ENCODE results near the gene EPAS1. TPM values are rescaled to one million over a fixed set of nuclear protein-coding genes. Genes with fewer than 3 reads are reported as not detected.

Gene EPAS1
- total RNA-seq, 1 donor from 2014 or later: 205 TPM

DNA sequence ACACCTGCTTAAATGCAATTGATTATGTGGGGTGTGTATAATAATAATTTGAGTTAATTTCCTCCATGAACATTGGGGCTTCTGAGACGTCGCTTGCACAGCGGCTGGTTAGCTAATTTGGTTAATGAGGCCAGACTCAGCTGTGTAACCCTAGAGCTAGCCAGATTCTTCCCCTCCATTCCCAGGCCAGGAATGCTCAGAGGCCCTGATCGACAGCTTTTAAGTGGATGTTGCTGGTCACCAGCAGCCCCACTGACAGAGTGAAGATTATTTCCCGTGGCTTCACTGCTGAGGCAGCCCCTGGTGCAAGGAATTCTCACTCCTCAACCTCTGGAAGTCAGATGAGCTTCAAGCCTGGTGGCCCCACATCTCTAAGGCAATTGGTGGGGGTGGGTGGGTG is 12.4 kb upstream of the EPAS1 start:
- intact Hi-C loops (cut with micrococcal nuclease): no loop called here
- DNase-seq: no peak

DNA sequence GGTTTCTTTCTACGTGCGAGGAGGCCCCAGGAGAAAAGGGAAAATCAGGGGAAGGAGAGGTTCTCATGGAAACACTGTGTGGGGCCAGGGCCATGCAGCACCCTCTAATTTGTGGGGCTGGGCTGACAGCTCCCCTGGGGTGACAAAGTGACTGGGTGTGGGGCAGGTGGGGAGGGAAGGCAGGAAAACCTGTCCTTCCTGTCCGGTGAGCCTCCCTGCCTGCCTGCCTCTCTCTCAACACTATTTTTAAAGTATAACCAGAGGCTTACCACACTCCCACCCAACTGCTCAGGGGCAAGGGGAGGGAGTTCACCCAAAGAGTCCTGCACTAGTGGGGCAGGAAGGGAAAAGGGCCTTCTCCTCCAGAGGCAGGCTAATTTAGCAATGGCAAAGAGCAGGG is 10.5 kb upstream of the EPAS1 start:
- Histone ChIP-seq H3K36me3 (no peaks in the 10 kb centered on the region), H3K4me3 (no peak overlapping the region), H3K27me3 (ENCODE audit: low read depth) (no peaks in the 10 kb centered on the region), H3K9me3 (replicated peaks) (no peaks in the 10 kb centered on the region), H3K27ac (replicated peaks) (no peak overlapping the region), H3K4me1 (peaks cover 5% of the 10 kb centered on the region)
- TF ChIP-seq, protein P1, sequence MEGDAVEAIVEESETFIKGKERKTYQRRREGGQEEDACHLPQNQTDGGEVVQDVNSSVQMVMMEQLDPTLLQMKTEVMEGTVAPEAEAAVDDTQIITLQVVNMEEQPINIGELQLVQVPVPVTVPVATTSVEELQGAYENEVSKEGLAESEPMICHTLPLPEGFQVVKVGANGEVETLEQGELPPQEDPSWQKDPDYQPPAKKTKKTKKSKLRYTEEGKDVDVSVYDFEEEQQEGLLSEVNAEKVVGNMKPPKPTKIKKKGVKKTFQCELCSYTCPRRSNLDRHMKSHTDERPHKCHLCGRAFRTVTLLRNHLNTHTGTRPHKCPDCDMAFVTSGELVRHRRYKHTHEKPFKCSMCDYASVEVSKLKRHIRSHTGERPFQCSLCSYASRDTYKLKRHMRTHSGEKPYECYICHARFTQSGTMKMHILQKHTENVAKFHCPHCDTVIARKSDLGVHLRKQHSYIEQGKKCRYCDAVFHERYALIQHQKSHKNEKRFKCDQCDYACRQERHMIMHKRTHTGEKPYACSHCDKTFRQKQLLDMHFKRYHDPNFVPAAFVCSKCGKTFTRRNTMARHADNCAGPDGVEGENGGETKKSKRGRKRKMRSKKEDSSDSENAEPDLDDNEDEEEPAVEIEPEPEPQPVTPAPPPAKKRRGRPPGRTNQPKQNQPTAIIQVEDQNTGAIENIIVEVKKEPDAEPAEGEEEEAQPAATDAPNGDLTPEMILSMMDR (IDR thresholded peaks at IDR 0.05; ENCODE audit: borderline replicate concordance): no peak
- intact Hi-C loops (cut with micrococcal nuclease): no loop called here
- no peak for DNase-seq

More for the DNA sequence above, 12.4 kb upstream of the EPAS1 start:
- H3K27ac ChIP-seq (replicated peaks): no peak overlapping the region
- H3K36me3 ChIP-seq: no peaks in the 10 kb centered on the region
- no peak overlapping the region for H3K4me3 ChIP-seq
- H3K9me3 ChIP-seq (replicated peaks): no peaks in the 10 kb centered on the region
- peaks cover 5% of the 10 kb centered on the region for H3K4me1 ChIP-seq
- H3K27me3 ChIP-seq (ENCODE audit: low read depth): no peaks in the 10 kb centered on the region
- TF ChIP-seq, protein P1 (IDR thresholded peaks at IDR 0.05; ENCODE audit: borderline replicate concordance): no peak

DNA sequence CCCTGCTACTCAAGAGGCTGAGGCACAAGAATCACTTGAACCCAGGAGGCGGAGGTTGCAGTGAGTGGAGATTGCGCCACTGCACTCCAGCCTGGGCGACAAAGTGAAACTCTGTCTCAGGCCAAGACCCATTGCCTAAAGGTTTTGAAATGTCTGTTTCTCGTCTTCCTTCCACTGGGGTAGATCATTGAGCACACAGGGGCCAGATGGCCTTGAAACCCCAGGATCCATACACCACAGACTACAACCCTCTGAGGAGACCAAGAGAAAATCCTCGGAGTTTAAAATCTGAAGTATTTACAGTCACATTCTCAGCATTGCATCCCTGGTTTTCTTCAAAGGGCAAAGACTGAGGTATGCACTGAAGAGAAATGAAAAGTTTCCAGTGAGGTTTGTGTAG is 7.1 kb upstream of the EPAS1 start:
- Histone ChIP-seq H3K9me3 (replicated peaks) (no peaks in the 10 kb centered on the region), H3K4me1 (peaks cover 8% of the 10 kb centered on the region), H3K27ac (replicated peaks) (no peak overlapping the region), H3K27me3 (ENCODE audit: low read depth) (no peaks in the 10 kb centered on the region), H3K36me3 (no peaks in the 10 kb centered on the region), H3K4me3 (no peak overlapping the region)
- DNase-seq: no peak
- TF ChIP-seq, protein P1 (IDR thresholded peaks at IDR 0.05; ENCODE audit: borderline replicate concordance): no peak
- intact Hi-C loops (cut with micrococcal nuclease): no loop called here

DNA sequence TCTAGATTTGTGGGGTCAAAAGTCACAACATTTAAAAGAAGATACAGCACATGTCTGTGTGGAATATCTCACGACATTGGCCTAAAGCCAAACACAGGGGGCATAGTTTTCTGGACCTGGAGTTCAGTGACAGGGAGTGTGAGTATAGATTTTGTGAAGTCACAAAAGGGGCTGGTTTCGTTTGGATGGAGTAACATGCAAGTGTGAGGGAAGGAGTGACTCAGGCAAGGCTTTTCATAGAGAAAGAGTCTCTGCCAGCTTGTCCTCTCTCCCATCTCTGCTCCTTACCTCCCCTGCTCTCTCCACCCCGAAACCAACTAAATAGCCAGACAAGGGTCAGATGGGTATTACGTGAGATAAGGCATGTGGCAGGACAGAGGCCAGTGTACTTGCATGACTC is 3.7 kb upstream of the EPAS1 start:
- Histone ChIP-seq H3K4me1 (peaks cover 33% of the 10 kb centered on the region), H3K27ac (replicated peaks) (no peak overlapping the region), H3K36me3 (peaks cover under 1% of the 10 kb centered on the region), H3K27me3 (ENCODE audit: low read depth) (no peaks in the 10 kb centered on the region), H3K9me3 (replicated peaks) (no peaks in the 10 kb centered on the region), H3K4me3 (no peak overlapping the region)
- no peak for DNase-seq
- TF ChIP-seq, protein P1 (IDR thresholded peaks at IDR 0.05; ENCODE audit: borderline replicate concordance): no peak
- intact Hi-C loops (cut with micrococcal nuclease): no loop called here

DNA sequence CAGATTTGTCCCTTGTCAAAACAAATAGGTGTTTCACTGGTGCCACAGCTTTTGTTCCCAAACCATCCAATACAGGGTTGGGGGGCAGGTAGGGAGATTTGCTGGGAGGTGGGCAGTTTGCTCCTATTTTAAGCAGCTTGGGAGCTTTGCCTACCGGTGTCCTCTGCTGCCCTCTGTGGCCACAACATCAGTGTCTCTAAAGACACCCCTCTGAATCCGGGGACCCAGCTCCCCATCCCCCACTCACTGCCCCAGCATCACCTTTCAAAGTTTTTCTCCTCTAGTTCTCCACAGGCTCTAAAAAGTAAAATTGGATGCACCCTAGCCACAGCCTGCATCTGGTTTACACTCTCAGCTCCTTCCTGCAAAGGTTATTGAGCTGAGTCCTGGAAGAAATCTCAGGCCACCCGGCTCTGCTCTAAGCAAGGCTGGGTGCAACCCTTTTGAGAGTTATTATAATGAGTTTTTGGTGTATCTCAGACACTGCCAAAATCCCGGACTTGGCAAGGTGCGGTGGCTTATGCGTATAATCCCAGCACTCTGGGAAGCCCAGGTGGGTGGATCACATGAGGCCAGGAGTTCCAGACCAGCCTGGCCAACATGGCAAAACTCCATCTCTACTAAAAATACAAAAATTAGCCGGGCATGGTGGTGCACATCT is 2.9 kb upstream of the EPAS1 start:
- peak; percentile 31 for DNase-seq
- Histone ChIP-seq H3K36me3 (peaks cover 7% of the 10 kb centered on the region), H3K27me3 (ENCODE audit: low read depth) (no peaks in the 10 kb centered on the region), H3K27ac (replicated peaks) (no peak overlapping the region), H3K4me3 (no peak overlapping the region), H3K4me1 (peaks cover 41% of the 10 kb centered on the region), H3K9me3 (replicated peaks) (no peaks in the 10 kb centered on the region)
- TF ChIP-seq, protein P1 (IDR thresholded peaks at IDR 0.05; ENCODE audit: borderline replicate concordance): peak; percentile 51
- intact Hi-C loops (cut with micrococcal nuclease): no loop called here

Data from left ventricle myocardium inferior (tissue), 1 donor.